ENCODE data around the gene CSNK1A1L. TPM values are rescaled to one million over a fixed set of nuclear protein-coding genes. Genes with fewer than 3 reads are reported as not detected.

Gene CSNK1A1L
- total RNA-seq, 1 experiment from 2014 or later = not detected

DNA sequence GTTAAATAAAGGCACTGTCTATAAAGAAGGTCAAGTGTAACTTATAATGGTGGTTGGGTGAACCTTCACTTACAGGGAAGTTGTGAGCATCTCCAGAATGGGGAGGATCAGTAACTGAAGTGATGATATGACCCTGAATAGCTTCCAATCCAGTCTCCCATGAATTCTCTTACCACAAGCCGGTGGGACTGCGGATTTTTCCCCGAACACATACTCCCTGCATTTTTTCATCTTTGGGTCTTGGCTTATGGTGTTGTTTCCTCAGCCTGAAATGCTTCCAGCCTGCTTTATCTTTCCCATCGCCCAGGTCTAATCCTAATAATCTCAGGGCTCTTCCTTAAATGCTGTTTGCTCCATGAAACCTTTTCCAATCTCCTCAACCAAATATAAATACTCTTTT, 2.0 kb upstream of the CSNK1A1L start:
- DNase-seq (ENCODE audit: low spot score) = no peak

GRCh38 chr13:37106642-37107041, 1.2 kb upstream of the CSNK1A1L start:
- no peak for DNase-seq (ENCODE audit: low spot score)

- DNase-seq (ENCODE audit: low spot score) = no peak
These were observed 2.6 kb downstream of the CSNK1A1L start for GRCh38 chr13:37102896-37103295.

GRCh38 chr13:37101201-37101600, 4.3 kb downstream of the CSNK1A1L start:
- no peak for DNase-seq (ENCODE audit: low spot score)

DNA sequence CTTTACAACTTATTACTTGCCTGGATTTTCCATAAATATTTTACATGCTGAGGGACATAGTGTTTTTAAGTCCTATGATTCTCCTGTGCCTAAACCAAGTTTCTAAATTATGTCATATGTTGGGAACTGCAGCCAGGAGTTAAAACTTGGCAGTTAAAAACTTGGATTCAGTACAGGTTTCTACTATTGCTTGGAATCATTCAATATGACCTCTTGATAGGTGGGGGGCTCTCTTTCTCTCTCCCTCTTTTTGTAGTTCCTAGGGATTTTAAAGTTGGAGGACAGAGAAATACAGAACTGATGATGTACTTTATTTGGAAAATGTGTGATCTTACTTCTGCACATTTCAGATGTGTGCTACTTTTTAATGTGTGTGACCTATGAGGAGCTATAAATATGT, 4.7 kb downstream of the CSNK1A1L start:
- no peak for DNase-seq (ENCODE audit: low spot score)

DNA sequence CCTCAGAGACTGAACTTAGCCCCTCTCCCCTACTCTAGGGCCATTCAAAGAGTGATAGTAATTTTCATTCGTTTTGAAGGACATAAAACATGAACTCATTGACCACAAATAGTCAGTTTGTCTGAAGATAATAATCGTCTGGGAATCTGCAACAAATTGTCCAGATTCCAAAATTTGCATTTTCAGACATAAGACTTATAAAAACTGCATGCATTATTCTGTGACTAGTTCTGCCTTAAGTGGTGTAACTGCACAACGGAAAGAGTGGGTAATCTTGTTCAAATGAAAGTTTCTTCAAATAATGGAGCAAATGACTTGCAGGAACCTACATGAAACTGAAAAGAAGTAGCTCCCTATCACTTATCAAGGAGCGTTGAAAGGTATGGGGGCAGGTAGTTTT, 8.4 kb downstream of the CSNK1A1L start:
- no peak for DNase-seq (ENCODE audit: low spot score)

DNA sequence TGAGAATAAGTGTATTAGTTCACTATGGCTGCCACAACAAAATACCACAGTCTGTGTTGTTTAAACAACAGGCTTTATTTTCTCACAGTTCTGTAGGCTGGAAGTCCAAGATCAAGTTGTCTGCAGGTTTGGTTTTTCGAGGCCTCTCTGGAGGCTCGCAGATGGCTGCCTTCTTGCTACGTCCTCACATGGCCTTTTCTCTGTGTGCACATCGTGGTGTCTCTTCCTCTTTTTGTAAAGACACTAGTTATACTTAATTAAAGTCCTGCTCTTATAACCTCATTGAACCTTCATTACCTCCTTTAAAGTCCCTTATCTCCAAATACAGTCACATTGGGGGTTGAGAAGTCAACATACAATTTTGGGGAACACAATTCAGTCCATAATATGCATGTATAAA, 10.6 kb downstream of the CSNK1A1L start:
- DNase-seq (ENCODE audit: low spot score) = no peak

- no peak for DNase-seq (ENCODE audit: low spot score)
These were observed 11.4 kb downstream of the CSNK1A1L start for GRCh38 chr13:37094099-37094498.

DNA sequence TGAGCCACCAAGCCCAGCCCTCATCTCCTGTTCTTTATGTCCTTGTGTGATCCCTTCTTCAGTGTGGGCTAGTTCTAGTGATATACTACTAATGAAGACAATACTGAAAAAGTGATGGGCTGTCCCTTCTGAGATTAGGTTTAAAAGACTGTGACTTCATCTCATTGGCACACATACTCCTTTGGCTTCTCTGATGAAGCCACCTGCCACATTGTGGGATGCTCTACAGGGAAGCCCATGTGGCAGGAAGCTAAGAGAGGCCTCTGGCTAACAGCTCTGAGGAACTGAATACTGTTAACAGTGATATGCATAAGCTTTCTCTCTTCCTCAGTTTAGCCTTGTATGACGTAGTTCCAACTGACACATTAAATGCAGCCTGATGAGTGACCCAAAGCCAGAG, 13.6 kb downstream of the CSNK1A1L start:
- no peak for DNase-seq (ENCODE audit: low spot score)

DNA sequence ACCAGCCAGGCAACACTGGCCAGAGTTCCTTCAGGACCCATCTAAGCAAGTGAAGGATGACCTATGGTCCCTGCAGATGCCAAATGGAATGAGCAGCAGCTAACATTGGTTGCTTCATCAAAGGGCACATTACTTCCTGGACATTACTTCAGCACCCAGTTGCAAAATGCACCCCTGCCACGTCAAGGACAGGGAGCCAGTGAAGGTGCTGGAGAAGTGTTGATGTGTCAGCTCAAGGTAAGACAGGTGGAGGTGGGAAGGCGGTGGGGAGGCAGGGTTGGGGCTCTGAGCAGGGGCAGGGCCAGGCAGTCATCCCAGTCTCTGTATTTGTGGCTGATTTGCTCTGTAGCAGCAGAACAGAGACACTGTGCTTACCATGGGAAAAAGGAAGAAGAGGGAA, 14.6 kb downstream of the CSNK1A1L start:
- DNase-seq (ENCODE audit: low spot score) = no peak

GRCh38 chr13:37089495-37089894, 16.0 kb downstream of the CSNK1A1L start:
- no peak for DNase-seq (ENCODE audit: low spot score)

GRCh38 chr13:37087486-37087885, 18.0 kb downstream of the CSNK1A1L start:
- no peak for DNase-seq (ENCODE audit: low spot score)

DNA sequence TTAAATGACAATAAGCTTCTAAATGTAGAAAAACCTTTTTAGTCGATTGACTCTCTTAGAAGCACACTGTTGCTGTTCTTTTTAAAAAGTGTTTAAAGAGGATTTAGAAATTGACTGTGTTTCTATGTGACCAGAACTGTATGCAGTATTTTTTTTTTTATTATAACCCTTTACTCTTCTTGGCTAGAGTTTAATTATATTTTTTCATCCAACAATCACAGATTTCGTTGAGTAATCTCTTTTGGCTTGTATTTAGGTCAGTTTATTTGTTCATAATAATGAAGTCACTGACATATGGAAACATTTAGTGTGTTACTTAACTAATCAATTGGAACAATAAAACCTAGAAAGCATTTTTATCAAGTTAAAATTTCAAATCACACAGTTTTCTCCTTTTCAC, 19.9 kb downstream of the CSNK1A1L start:
- DNase-seq (ENCODE audit: low spot score) = no peak

GRCh38 chr13:37076818-37077217, 28.6 kb downstream of the CSNK1A1L start:
- DNase-seq (ENCODE audit: low spot score) = no peak

- no peak for DNase-seq (ENCODE audit: low spot score)
These were observed 30.3 kb downstream of the CSNK1A1L start for GRCh38 chr13:37075164-37075563.

GRCh38 chr13:37074703-37075102, 30.8 kb downstream of the CSNK1A1L start:
- DNase-seq (ENCODE audit: low spot score) = peak; percentile 60

DNA sequence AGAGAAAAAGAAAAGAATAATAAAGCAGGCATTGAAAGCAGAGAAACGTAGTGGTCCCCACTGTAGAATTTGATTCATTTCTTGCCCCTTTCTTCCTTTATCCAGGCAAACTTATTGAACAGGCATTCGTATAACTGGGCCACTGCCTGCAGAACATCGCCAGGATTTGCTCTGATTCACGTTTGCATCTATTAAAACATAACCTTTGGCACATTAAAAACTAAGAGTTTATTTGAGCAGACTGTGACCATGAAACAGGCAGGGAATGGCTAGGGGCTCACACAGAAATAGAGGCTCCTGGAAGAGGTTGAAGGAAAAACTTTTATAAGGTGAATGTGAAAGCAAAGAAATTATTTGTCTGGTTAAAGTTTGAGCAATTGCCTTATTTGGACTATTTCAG, 33.4 kb downstream of the CSNK1A1L start:
- DNase-seq (ENCODE audit: low spot score) = no peak

- DNase-seq (ENCODE audit: low spot score) = no peak
These were observed 34.5 kb downstream of the CSNK1A1L start for GRCh38 chr13:37070956-37071355.

- no peak for DNase-seq (ENCODE audit: low spot score)
These were observed 35.2 kb downstream of the CSNK1A1L start for GRCh38 chr13:37070145-37070695.

DNA sequence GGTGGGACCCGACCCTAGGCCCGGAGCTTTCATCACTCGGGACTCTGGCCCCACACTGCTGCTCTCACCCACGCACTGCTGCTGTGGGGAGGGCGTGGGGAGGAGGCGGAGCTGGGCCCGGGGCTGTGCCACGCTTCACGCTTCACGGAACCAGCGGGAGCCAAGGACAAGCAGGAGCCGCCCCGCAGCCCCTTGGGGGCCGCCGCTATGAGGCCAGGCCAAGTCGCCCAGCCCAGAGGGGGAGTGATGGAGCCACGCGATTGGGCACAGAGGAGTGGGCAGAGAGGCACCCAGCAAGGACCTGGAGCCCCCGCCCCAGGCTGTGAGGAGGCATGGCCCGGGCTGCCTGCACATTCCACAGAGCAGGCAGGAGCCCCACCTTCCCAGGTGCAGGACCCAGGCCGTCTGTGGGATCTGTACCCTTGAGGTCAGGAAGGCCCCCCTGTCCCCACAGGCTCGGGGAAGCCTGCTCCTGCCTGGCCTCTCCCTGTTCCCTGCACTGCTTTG, 35.8 kb downstream of the CSNK1A1L start:
- no peak for DNase-seq (ENCODE audit: low spot score)

GRCh38 chr13:37068962-37069361, 36.5 kb downstream of the CSNK1A1L start:
- DNase-seq (ENCODE audit: low spot score) = peak; percentile 29

DNA sequence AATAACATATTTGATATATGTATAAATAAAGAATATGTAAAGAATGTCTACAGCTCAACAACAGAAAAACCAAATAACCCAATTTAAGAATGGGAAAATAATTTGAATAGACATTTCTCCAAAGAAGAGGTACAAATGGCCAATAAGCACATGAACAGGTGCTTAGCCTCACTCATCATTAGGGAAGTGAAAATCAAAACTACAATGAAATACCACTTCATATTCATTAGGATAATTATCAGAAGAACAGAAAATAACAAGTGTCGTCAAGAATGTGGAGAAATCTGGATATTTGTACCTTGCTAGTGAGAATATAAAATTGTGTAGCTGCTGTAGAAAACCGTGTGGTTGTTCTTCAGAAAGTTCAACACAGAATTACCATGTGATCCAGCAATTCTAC, 37.6 kb downstream of the CSNK1A1L start:
- DNase-seq (ENCODE audit: low spot score) = no peak

DNA sequence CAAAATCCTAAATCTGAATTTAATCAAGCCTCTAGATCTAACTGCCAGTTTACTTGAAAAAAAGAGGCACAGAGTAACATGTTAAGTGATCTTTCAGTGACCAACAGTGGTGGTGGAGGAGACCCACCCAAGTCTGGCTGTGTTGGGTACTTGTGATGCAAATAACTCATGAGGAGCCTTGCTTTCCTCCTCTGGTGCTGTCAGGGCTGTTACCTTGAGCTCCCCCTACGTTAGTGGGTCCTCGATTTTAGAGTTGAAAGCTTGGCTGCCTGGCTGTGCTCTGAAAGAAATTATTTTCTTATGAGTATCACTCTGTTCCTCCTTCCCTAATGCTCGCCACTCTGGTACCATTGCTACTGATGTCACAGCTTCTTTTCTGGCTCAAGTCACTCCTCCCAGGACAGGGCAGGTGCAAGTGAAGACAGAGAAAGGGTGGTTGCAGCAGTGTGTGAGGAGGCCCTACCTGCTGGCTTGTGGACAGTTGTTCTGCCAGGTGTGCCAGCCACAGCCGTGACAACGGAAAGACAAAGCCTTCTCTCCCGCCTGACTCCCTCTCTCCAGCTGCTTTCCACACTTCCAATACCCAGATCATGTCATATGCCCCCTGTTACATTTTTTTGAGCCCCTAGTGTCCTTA, 39.5 kb downstream of the CSNK1A1L start:
- DNase-seq (ENCODE audit: low spot score) = no peak

DNA sequence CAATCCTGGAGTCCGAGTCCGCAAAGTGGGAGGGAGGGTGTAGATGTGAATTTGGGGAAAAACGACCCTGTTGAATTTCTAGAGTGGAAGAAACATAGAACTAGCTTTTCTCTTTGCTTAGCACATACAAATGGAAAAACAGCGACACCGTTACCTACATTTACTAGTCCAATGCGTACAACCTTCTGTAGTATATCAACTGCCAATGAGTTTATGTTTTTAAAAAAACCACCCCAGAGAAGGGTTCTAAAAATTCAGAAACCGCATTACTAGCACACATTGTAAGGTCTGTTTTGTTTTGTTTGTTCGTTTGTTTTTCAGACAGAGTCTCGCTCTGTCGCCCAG, 45.6 kb downstream of the CSNK1A1L start:
- no peak for DNase-seq (ENCODE audit: low spot score)
